ENCODE measurements around the gene LIN9. TPM values are rescaled to one million over a fixed set of nuclear protein-coding genes. Genes with fewer than 3 reads are reported as not detected.

Gene LIN9
- total and polyA plus RNA-seq, 7 donors = 2.4 to 5.4 (median 3.1) TPM

DNA sequence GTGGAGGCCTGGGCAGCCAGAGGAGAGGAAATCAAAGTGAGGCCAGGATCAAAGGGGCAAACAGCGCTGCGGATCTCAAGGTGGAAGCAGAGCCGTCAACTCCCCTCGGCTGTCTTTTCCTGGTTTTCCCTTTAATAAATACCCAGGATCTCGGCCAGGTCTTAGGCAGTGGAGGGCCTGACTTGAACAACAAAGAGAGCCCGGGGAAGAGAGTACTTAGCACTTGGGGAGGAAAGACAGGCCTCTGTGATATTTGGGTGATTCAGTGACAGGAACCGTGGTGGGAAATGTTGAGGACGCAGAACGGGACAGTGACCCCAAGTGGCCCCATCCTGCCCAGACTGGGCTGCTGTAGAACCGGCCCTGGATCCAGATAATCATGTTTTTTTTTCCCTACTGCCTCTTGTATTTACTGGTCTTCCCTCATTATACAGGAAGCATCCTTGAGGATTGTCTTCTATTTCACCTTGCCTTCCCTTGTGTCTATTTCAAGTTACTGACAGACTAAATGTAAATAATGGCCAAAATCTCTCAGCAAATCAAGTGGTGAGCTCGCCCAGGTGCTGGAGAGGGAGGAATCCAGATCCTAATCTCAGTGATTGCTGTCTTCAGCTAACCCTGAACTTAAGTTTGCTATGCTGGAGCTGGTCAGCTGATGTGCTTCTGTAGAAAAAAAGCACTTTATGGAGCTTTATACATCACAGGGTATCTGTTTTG is 88.3 kb downstream of the LIN9 start:
- 69 to 78% methylated on average over 11 of the region's 11 CpGs for WGBS, 2 donors
- H3K27me3 ChIP-seq = peaks cover 9 to 27% (median 23%) of the 10 kb centered on the region in 3 donors
- H3K4me3 ChIP-seq = no peak overlapping the region
- no peaks in the 10 kb centered on the region for H3K36me3 ChIP-seq
- intact Hi-C loops (cut with DNase I) = no loop called here
- DNase-seq = no peak
- H3K9me3 ChIP-seq = no peaks in the 10 kb centered on the region
- TF ChIP-seq POLR2AphosphoS5 (IDR thresholded peaks at IDR 0.05) (no peak), EP300 (IDR thresholded peaks at IDR 0.05) (no peak), POLR2A (IDR thresholded peaks at IDR 0.05) (no peak)
- TF ChIP-seq, protein P1, sequence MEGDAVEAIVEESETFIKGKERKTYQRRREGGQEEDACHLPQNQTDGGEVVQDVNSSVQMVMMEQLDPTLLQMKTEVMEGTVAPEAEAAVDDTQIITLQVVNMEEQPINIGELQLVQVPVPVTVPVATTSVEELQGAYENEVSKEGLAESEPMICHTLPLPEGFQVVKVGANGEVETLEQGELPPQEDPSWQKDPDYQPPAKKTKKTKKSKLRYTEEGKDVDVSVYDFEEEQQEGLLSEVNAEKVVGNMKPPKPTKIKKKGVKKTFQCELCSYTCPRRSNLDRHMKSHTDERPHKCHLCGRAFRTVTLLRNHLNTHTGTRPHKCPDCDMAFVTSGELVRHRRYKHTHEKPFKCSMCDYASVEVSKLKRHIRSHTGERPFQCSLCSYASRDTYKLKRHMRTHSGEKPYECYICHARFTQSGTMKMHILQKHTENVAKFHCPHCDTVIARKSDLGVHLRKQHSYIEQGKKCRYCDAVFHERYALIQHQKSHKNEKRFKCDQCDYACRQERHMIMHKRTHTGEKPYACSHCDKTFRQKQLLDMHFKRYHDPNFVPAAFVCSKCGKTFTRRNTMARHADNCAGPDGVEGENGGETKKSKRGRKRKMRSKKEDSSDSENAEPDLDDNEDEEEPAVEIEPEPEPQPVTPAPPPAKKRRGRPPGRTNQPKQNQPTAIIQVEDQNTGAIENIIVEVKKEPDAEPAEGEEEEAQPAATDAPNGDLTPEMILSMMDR (IDR thresholded peaks at IDR 0.05) = no peak
- H3K27ac ChIP-seq = no peak overlapping the region
- H3K4me1 ChIP-seq = peaks cover 0 to 11% (median 10%) of the 10 kb centered on the region in 4 donors

DNA sequence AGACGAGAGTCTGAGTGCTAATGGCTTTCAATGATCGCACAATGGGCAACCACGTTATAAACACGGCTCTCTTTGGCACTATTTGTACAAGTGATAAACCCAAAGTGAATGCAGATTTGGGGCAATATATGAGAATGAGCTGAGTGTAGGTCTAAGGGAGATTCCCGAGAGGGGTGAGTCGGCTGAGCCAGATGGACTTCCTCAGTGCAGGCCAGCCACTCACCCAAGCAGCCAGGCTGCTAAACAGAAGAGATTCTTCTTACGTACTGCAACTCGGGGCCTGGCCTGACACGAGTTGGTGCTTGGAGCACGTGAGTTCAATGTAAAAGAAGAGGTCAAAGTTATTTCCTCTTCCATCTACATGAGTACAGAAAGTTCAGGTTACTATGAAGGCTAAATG is 91.7 kb downstream of the LIN9 start:
- H3K36me3 ChIP-seq = no peaks in the 10 kb centered on the region
- no peaks in the 10 kb centered on the region for H3K27me3 ChIP-seq
- H3K27ac ChIP-seq = no peak overlapping the region
- no peaks in the 10 kb centered on the region for H3K9me3 ChIP-seq
- intact Hi-C loops (cut with DNase I) = no loop called here
- no peaks in the 10 kb centered on the region for H3K4me1 ChIP-seq
- DNase-seq = no peak
- no peak for TF ChIP-seq POLR2AphosphoS5 (IDR thresholded peaks at IDR 0.05)
- TF ChIP-seq, protein P1 (IDR thresholded peaks at IDR 0.05) = no peak
- TF ChIP-seq POLR2A (IDR thresholded peaks at IDR 0.05) = no peak
- TF ChIP-seq EP300 (IDR thresholded peaks at IDR 0.05) = no peak
- 81% methylated on average over 10 of the region's 10 CpGs for WGBS, 2 donors
- no peak overlapping the region for H3K4me3 ChIP-seq

DNA sequence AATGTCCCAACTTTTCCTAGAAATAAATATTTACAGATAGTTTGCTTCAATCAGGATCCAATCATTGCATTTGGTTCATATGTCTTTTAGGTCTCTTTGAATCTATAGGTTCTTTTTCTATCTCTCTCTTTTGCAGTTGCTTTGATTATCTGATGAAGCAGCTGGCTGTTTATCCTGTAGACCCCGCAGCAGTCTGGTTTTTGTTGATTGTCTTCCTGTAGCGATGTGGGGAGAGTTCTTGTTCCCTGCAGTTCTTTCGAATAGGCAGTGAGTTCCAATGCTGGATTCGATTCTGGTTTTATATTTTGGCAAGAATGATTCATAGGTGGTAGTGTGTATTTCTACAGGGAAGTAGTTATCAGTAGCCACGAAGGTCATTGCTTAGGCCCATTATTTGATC is 92.9 kb downstream of the LIN9 start:
- no peak overlapping the region for H3K27ac ChIP-seq
- H3K9me3 ChIP-seq = no peaks in the 10 kb centered on the region
- TF ChIP-seq EP300 (IDR thresholded peaks at IDR 0.05) (no peak), POLR2A (IDR thresholded peaks at IDR 0.05) (no peak)
- H3K36me3 ChIP-seq = no peaks in the 10 kb centered on the region
- H3K4me1 ChIP-seq = no peaks in the 10 kb centered on the region
- H3K4me3 ChIP-seq = no peak overlapping the region
- intact Hi-C loops (cut with DNase I) = no loop called here
- no peak for DNase-seq
- no peaks in the 10 kb centered on the region for H3K27me3 ChIP-seq
- WGBS, 2 donors = 50 to 65% methylated on average over 5 of the region's 5 CpGs

DNA sequence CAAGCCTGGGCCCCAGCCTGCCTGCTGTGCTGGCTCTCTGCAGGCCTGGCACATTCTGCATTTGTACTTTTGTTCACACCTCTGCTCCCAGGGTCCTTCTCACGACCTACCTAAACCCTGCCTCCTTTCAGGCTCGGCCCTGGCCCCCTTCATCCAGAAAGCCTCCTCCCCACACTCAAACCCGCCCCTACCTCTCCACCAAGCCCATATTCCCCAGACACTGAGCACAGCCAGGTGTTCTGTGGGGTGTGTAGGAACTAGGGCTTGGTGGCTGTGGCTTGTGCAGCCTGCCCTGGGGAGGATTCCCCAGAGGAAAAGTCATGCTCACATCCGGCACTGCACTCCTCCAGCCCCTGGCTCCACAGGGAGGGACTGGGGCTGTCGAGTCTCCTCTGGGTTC is 93.7 kb downstream of the LIN9 start:
- Histone ChIP-seq H3K9me3 (no peaks in the 10 kb centered on the region), H3K36me3 (no peaks in the 10 kb centered on the region), H3K27ac (no peak overlapping the region), H3K4me1 (no peaks in the 10 kb centered on the region), H3K27me3 (no peaks in the 10 kb centered on the region), H3K4me3 (no peak overlapping the region)
- DNase-seq = no peak
- intact Hi-C loops (cut with DNase I) = no loop called here
- WGBS, 2 donors = 60 to 84% methylated on average over 5 of the region's 5 CpGs
- TF ChIP-seq POLR2A (IDR thresholded peaks at IDR 0.05) (no peak), POLR2AphosphoS5 (IDR thresholded peaks at IDR 0.05) (no peak), EP300 (IDR thresholded peaks at IDR 0.05) (no peak)
- TF ChIP-seq, protein P1 (IDR thresholded peaks at IDR 0.05) = no peak

DNA sequence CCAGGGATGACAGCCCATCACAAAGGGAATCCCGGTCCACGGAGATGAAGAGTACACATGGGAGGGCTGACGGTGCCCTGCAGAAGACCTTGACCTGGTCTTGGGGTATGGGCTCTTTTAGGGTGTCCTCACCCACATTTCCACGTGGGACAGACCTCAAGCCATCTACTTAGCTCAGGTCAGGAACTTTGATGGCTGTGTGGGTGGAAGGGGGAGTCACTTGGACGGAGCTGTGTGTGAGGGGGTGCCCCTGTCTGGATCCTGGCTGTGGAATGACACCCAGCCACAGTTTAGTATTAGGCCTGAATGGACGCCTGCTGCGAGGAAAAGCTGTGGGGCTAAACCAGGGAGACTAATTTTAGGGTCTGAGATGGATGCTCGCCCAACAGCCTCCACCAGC is 96.4 kb downstream of the LIN9 start:
- 88 to 91% methylated on average over 8 of the region's 8 CpGs for WGBS, 2 donors
- Histone ChIP-seq H3K27ac (no peak overlapping the region), H3K4me3 (no peak overlapping the region), H3K36me3 (no peaks in the 10 kb centered on the region), H3K9me3 (no peaks in the 10 kb centered on the region), H3K4me1 (no peaks in the 10 kb centered on the region), H3K27me3 (no peaks in the 10 kb centered on the region)
- no peak for DNase-seq
- intact Hi-C loops (cut with DNase I) = no loop called here
- TF ChIP-seq, protein P1 (IDR thresholded peaks at IDR 0.05) = no peak
- TF ChIP-seq POLR2A (IDR thresholded peaks at IDR 0.05) (no peak), EP300 (IDR thresholded peaks at IDR 0.05) (no peak), POLR2AphosphoS5 (IDR thresholded peaks at IDR 0.05) (no peak)

All from sigmoid colon (tissue), 7 donors.